Endodermal cell (in vitro differentiated cells): ENCODE measurements around the gene HOXB2. TPM values are rescaled to one million over a fixed set of nuclear protein-coding genes. Genes with fewer than 3 reads are reported as not detected.

Experiments used
- DNase-seq: peaks from one replicate; pipeline ENCODE4 v3.0.0-alpha.2; 2017
- H3K27ac ChIP-seq: 2 replicates; pipeline ENCODE4 v1.5.1; 2013; ENCODE audit warnings: mild to moderate bottlenecking, low read depth, low read length, moderate library complexity
- H3K27me3 ChIP-seq: 2 replicates; pipeline ENCODE4 v1.6.1; 2013; ENCODE audit warnings: mild to moderate bottlenecking, low read length, moderate library complexity; ENCODE audit not compliant: insufficient read depth, control insufficient read depth, poor library complexity, severe bottlenecking
- H3K36me3 ChIP-seq: 2 replicates; pipeline ENCODE4 v1.7.0; 2013; ENCODE audit warnings: mild to moderate bottlenecking, low read length, moderate library complexity; ENCODE audit not compliant: control insufficient read depth, insufficient read depth
- H3K4me1 ChIP-seq: one replicate; pipeline ENCODE4 v1.7.0; 2013; ENCODE audit warnings: low read length; ENCODE audit not compliant: control insufficient read depth, insufficient read depth
- H3K4me3 ChIP-seq: 2 replicates; pipeline ENCODE4 v1.5.1; 2013; ENCODE audit warnings: mild to moderate bottlenecking, low read length, moderate library complexity
- H3K9ac ChIP-seq: 2 replicates; pipeline ENCODE4 v1.6.1; 2013; ENCODE audit warnings: mild to moderate bottlenecking, low read length, moderate library complexity; ENCODE audit not compliant: poor library complexity, severe bottlenecking; ENCODE audit errors: extremely low read depth
- H3K9me3 ChIP-seq: 2 replicates; pipeline ENCODE4 v1.6.1; 2013; ENCODE audit warnings: mild to moderate bottlenecking, low read length, moderate library complexity; ENCODE audit not compliant: control insufficient read depth
- H3K27ac Mint-ChIP-seq: 2 replicates; pipeline ENCODE4 v1.8.0; 2020; ENCODE audit warnings: mixed read lengths
- H3K27me3 Mint-ChIP-seq: 2 replicates; pipeline ENCODE4 v1.8.0; 2021; ENCODE audit warnings: mild to moderate bottlenecking, mixed read lengths; ENCODE audit not compliant: insufficient read depth
- H3K36me3 Mint-ChIP-seq: 2 replicates; pipeline ENCODE4 v1.8.0; 2020; ENCODE audit warnings: low read depth, mixed read lengths
- H3K4me1 Mint-ChIP-seq: 2 replicates; pipeline ENCODE4 v1.8.0; 2020; ENCODE audit warnings: mixed read lengths
- H3K4me3 Mint-ChIP-seq: 2 replicates; pipeline ENCODE4 v1.8.0; 2020; ENCODE audit warnings: mild to moderate bottlenecking, moderate library complexity, mixed read lengths
- H3K9me3 Mint-ChIP-seq: 2 replicates; pipeline ENCODE4 v1.8.0; 2020; ENCODE audit warnings: mild to moderate bottlenecking, mixed read lengths
- WGBS, 2 experiments: methylation state at CpG; one replicate each; pipeline versions ENCODE4 v1.1.5 to v1.1.7; 2013; ENCODE audit warnings: missing lambda C conversion rate in 2 of 2, mixed read lengths in 1 of 2; ENCODE audit not compliant: insufficient coverage in 1 of 2, insufficient read length in 1 of 2; 5-methylcytosine and 5-hydroxymethylcytosine counted together
- total RNA-seq, 2 donors: library from RNA; stranded (reverse); fragmentation: NEBNext Ultra II Directional in 1 of 2; extraction: Animal tissue kit (Norgen Biotek cat#: 25700) in 1 of 2; gene quantifications; 2 replicates in 1 of 2; 3 replicates in 1 of 2; pipeline ENCODE4 v1.2.1, GENCODE V29; 2021
- TF ChIP-seq, protein P1 (sequence below): fragments of 200-600 bp; sonication (generic); conservative IDR thresholded peaks from 2 replicates; pipeline ENCODE4 v1.5.0; 2021; ENCODE audit warnings: antibody characterized with exemption, mild to moderate bottlenecking

HOXB2 gene
- total RNA-seq, 2 donors from 2014 or later = 0.22 TPM; not detected in 1

DNA sequence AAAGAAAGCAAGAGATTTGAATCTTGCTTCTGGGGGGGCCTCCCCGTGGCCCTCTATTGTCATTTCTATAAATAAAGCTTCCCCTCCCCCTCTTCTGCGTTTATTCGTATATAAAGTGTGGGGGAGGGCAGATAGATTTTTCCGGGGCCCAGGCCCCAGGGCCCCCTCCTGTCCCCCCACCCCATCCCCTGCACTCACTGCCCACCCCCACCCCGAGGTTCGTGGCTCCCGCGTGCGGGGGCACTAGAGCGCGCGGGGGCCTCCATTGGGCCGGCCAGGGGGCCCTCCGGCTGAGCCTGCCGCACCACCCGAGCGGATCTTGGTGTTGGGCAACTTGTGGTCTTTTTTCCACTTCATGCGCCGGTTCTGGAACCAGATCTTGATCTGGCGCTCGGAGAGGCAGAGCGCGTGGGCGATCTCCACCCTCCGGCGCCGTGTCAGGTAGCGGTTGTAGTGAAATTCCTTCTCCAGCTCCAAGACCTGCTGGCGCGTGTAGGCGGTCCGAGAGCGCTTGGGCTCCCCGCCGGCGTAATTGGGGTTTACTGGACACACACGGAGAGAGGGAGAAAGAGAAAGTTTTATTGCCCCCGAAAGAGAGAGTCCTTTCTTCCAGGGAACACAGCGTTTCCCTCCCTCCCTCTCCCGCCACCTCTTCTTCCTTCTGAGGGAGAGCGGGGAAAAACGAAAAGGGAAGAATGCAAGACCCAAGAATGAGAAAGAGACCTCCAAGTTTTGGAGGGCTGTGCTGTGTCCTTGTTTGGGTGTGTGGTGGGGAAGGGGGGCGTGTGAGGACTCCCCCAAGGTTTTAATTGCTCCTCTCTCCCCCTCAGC lies 31.8 kb upstream of the HOXB2 start:
- no peaks in the 10 kb centered on the region for H3K36me3 ChIP-seq
- no peak overlapping the region for H3K4me3 ChIP-seq
- no peaks in the 10 kb centered on the region for H3K36me3 Mint-ChIP-seq
- no peaks in the 10 kb centered on the region for H3K9me3 Mint-ChIP-seq
- DNase-seq = peak; percentile 71
- H3K27me3 ChIP-seq = peaks cover 99% of the 10 kb centered on the region
- TF ChIP-seq, protein P1, sequence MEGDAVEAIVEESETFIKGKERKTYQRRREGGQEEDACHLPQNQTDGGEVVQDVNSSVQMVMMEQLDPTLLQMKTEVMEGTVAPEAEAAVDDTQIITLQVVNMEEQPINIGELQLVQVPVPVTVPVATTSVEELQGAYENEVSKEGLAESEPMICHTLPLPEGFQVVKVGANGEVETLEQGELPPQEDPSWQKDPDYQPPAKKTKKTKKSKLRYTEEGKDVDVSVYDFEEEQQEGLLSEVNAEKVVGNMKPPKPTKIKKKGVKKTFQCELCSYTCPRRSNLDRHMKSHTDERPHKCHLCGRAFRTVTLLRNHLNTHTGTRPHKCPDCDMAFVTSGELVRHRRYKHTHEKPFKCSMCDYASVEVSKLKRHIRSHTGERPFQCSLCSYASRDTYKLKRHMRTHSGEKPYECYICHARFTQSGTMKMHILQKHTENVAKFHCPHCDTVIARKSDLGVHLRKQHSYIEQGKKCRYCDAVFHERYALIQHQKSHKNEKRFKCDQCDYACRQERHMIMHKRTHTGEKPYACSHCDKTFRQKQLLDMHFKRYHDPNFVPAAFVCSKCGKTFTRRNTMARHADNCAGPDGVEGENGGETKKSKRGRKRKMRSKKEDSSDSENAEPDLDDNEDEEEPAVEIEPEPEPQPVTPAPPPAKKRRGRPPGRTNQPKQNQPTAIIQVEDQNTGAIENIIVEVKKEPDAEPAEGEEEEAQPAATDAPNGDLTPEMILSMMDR = no peak
- H3K27ac ChIP-seq = peak overlapping the region; percentile 36
- WGBS, 2 experiments = 4% methylated on average over 17 to 32 of the region's 43 CpGs
- H3K27me3 Mint-ChIP-seq = peaks cover 49% of the 10 kb centered on the region
- no peak overlapping the region for H3K27ac Mint-ChIP-seq
- H3K4me1 Mint-ChIP-seq = peaks cover 5% of the 10 kb centered on the region
- H3K9ac ChIP-seq = no peak overlapping the region
- no peak overlapping the region for H3K4me3 Mint-ChIP-seq
- no peaks in the 10 kb centered on the region for H3K9me3 ChIP-seq
- no peaks in the 10 kb centered on the region for H3K4me1 ChIP-seq

DNA sequence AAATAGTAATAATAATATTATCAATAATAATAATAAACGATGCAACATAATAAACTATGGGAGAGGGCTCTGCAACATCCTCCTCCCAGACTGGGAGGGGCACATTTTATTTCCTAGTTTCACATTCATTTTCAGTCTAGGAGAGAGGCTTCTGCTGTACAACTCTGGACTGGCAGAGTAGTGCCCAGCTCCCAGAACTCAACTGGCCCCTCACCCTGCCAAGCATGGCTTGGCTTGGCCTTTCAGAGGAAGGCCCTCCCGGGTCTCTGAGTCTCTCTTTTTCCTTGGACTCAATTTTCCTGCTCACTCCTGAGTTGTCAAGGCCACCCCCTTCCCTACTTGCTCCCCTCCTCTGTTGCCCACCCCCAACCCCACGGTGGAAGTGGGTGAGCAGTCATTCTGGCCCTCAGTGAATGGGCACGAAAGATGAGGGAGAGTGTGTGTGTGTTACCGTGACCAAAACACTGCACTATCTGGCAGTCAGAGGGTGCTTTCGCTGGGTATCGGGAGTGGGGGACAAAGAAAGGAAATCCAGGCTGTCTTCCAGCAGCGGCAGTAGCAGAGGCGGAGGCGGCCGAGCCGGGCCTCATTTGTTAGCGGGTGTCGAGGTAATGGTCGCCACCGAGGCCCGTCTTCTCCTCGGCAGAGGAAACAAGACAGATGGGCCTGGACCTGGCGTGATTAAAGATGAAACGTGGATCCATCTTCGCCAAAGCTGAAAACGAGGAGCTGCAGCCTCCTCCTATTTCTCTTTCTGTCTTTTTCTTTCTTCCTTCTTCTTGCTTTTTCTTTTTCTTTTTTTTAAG lies 31.0 kb upstream of the HOXB2 start:
- H3K36me3 Mint-ChIP-seq = no peaks in the 10 kb centered on the region
- 0 to 4% methylated on average over 10 to 21 of the region's 22 CpGs for WGBS, 2 experiments
- TF ChIP-seq, protein P1 = no peak
- H3K27ac Mint-ChIP-seq = no peak overlapping the region
- DNase-seq = peak; percentile 66
- Histone ChIP-seq H3K9ac (no peak overlapping the region), H3K27ac (no peak overlapping the region), H3K9me3 (no peaks in the 10 kb centered on the region), H3K4me3 (no peak overlapping the region), H3K4me1 (peaks cover 6% of the 10 kb centered on the region), H3K36me3 (no peaks in the 10 kb centered on the region), H3K27me3 (peaks cover 99% of the 10 kb centered on the region)
- H3K4me1 Mint-ChIP-seq = peaks cover 10% of the 10 kb centered on the region
- no peak overlapping the region for H3K4me3 Mint-ChIP-seq
- H3K27me3 Mint-ChIP-seq = peaks cover 41% of the 10 kb centered on the region
- H3K9me3 Mint-ChIP-seq = no peaks in the 10 kb centered on the region

- Mint-ChIP-seq H3K27ac (no peak overlapping the region), H3K27me3 (peaks cover 34% of the 10 kb centered on the region), H3K4me1 (peaks cover 17% of the 10 kb centered on the region), H3K4me3 (no peak overlapping the region), H3K36me3 (no peaks in the 10 kb centered on the region), H3K9me3 (no peaks in the 10 kb centered on the region)
- Histone ChIP-seq H3K4me3 (no peak overlapping the region), H3K27me3 (peaks cover 99% of the 10 kb centered on the region), H3K9ac (no peak overlapping the region), H3K4me1 (peaks cover 11% of the 10 kb centered on the region), H3K36me3 (no peaks in the 10 kb centered on the region), H3K27ac (peak overlapping the region; percentile 37), H3K9me3 (no peaks in the 10 kb centered on the region)
- TF ChIP-seq, protein P1 = no peak
- no peak for DNase-seq
- WGBS, 2 experiments = 11 to 26% methylated on average over 4 to 6 of the region's 7 CpGs
These were observed 30.2 kb upstream of the HOXB2 start for GRCh38 chr17:48575066-48575582.
